SK-N-SH (cell line): ENCODE measurements around the gene PRB4. TPM values are rescaled to one million over a fixed set of nuclear protein-coding genes. Genes with fewer than 3 reads are reported as not detected.

Experiments used
- CTCF ChIA-PET: fragments of 300-600, 350-600 bp; formaldehyde crosslinking; extraction: SDS; loops from one replicate; lab custom pipeline; 2021; lab: Yijun Ruan, JAX
- POLR2A ChIA-PET: fragments of 350-600 bp; sonication (Branson Sonifier 250); formaldehyde crosslinking; extraction: SDS; loops from one replicate; lab custom pipeline; 2020; ENCODE audit warnings: antibody characterized with exemption, inconsistent platforms; lab: Yijun Ruan, JAX
- DNase-seq: peaks from one replicate; pipeline ENCODE4 v3.0.0; 2012
- H2AFZ ChIP-seq: fragments of 200-600 bp; sonication (generic); 2 replicates; pipeline ENCODE4 v1.8.1; 2016; ENCODE audit warnings: antibody characterized with exemption, mild to moderate bottlenecking, low read depth
- H3F3A ChIP-seq: fragments of 200-600 bp; sonication (generic); replicated peaks from 2 replicates; pipeline ENCODE3; 2016; ENCODE audit warnings: antibody characterized with exemption, mild to moderate bottlenecking; ENCODE audit not compliant: insufficient read depth
- H3K27ac ChIP-seq, 2 experiments: fragments of 200-500 bp in 1 of 2; fragments of 200-600 bp in 1 of 2; sonication (Bioruptor generic) in 1 of 2; sonication (generic), shearing (Covaris generic) in 1 of 2; 2 replicates each; pipeline versions ENCODE4 v1.5.1 to v1.6.1; 2014 to 2016; ENCODE audit warnings: low read depth in 2 of 2, inconsistent platforms in 1 of 2, low read length in 1 of 2, mild to moderate bottlenecking in 1 of 2, mixed read lengths in 1 of 2
- H3K27me3 ChIP-seq: fragments of 200-600 bp; sonication (generic), shearing (Covaris generic); 2 replicates; pipeline ENCODE4 v1.6.1; 2016; ENCODE audit warnings: mixed run types; ENCODE audit not compliant: insufficient read depth
- H3K36me3 ChIP-seq, 2 experiments: fragments of 200-500 bp in 1 of 2; fragments of 200-600 bp in 1 of 2; sonication (Bioruptor generic) in 1 of 2; sonication (generic) in 1 of 2; replicated peaks in 1 of 2; 2 replicates each; pipeline versions ENCODE3 to v1.5.1; 2014 to 2016; ENCODE audit warnings: low read length in 1 of 2, mild to moderate bottlenecking in 1 of 2; ENCODE audit not compliant: insufficient read depth in 2 of 2, control insufficient read depth in 1 of 2
- H3K4me1 ChIP-seq, 2 experiments: fragments of 200-500 bp in 1 of 2; fragments of 200-600 bp in 1 of 2; sonication (Bioruptor generic) in 1 of 2; sonication (generic), shearing (Covaris generic) in 1 of 2; 2 replicates each; pipeline versions ENCODE4 v1.5.1 to v1.6.1; 2014 to 2016; ENCODE audit warnings: low read depth in 1 of 2, low read length in 1 of 2, mixed run types in 1 of 2; ENCODE audit not compliant: insufficient read depth in 2 of 2, control insufficient read depth in 1 of 2
- H3K4me2 ChIP-seq: fragments of 200-600 bp; sonication (generic), shearing (Covaris generic); 2 replicates; pipeline ENCODE4 v1.6.1; 2017; ENCODE audit warnings: mixed run types
- H3K4me3 ChIP-seq, 2 experiments: fragments of 200-500 bp in 1 of 2; fragments of 200-600 bp in 1 of 2; sonication (Bioruptor generic) in 1 of 2; sonication (generic), shearing (Covaris generic) in 1 of 2; 2 replicates each; pipeline versions ENCODE4 v1.5.1 to v1.8.1; 2014 to 2016; ENCODE audit warnings: low read depth in 2 of 2, inconsistent platforms in 1 of 2, low read length in 1 of 2, mild to moderate bottlenecking in 1 of 2, mixed read lengths in 1 of 2, moderate library complexity in 1 of 2
- H3K79me2 ChIP-seq: fragments of 200-600 bp; sonication (generic); 2 replicates; pipeline ENCODE4 v1.8.1; 2017; ENCODE audit warnings: mild to moderate bottlenecking; ENCODE audit not compliant: insufficient read depth
- H3K9ac ChIP-seq: fragments of 200-600 bp; sonication (generic); 2 replicates; pipeline ENCODE4 v1.6.1; 2017; ENCODE audit warnings: mixed run types
- H3K9me2 ChIP-seq: fragments of 200-600 bp; sonication (generic); 2 replicates; pipeline ENCODE4 v1.6.1; 2017; ENCODE audit warnings: mixed run types
- H3K9me3 ChIP-seq: fragments of 200-600 bp; sonication (generic); 2 replicates; pipeline ENCODE4 v1.6.1; 2017; ENCODE audit warnings: mixed run types, mild to moderate bottlenecking, moderate library complexity
- H4K20me1 ChIP-seq: fragments of 200-600 bp; sonication (generic); 2 replicates; pipeline ENCODE4 v1.6.1; 2017; ENCODE audit warnings: mild to moderate bottlenecking, mixed run types; ENCODE audit not compliant: insufficient read depth
- EZH2phosphoT487 ChIP-seq: fragments of 200-600 bp; sonication (generic); IDR thresholded peaks from 2 replicates; pipeline ENCODE4 v1.6.1; 2017; ENCODE audit warnings: low read depth, mixed run types, mild to moderate bottlenecking, antibody characterized with exemption, moderate library complexity, borderline replicate concordance
- GABPA ChIP-seq: IDR thresholded peaks from 2 replicates; pipeline ENCODE4 v1.4.0; 2012; ENCODE audit warnings: low read depth, mild to moderate bottlenecking
- NRF1 ChIP-seq: IDR thresholded peaks from 2 replicates; pipeline ENCODE4 v1.6.1; 2012; ENCODE audit warnings: low read depth, mild to moderate bottlenecking, low read length
- POLR2AphosphoS5 ChIP-seq: IDR thresholded peaks from 2 replicates; pipeline ENCODE4 v1.6.1; 2012; ENCODE audit warnings: low read depth, low read length
- RXRA ChIP-seq: IDR thresholded peaks from 2 replicates; pipeline ENCODE4 v1.4.0; 2012; ENCODE audit warnings: low read depth, mild to moderate bottlenecking, borderline replicate concordance
- SIN3A ChIP-seq: IDR thresholded peaks from 2 replicates; pipeline ENCODE4 v1.6.1; 2012; ENCODE audit warnings: low read depth, mild to moderate bottlenecking, low read length, moderate library complexity, borderline replicate concordance
- SMC3 ChIP-seq: IDR thresholded peaks from 2 replicates; pipeline ENCODE4 v1.6.1; 2012; ENCODE audit warnings: low read depth, low read length, improper control_type of control experiment
- TAF1 ChIP-seq: IDR thresholded peaks from 2 replicates; pipeline ENCODE4 v1.6.1; 2012; ENCODE audit warnings: low read depth, mild to moderate bottlenecking, low read length, moderate library complexity, borderline replicate concordance
- WGBS: methylation state at CpG from one replicate; pipeline ENCODE4 v1.1.6; 2017; ENCODE audit warnings: low lambda C conversion rate; 5-methylcytosine and 5-hydroxymethylcytosine counted together
- polyA plus RNA-seq, 3 experiments: library from polyadenylated mRNA; depleted of rRNA; stranded (reverse); fragments of >200 nt; gene quantifications; 2 replicates each; pipeline ENCODE4 v1.2.3, GENCODE V29; 2012
- TF ChIP-seq, protein P1 (sequence below): fragments of 200-600 bp; sonication (generic); IDR thresholded peaks from 2 replicates; pipeline ENCODE4 v1.6.1; 2017; ENCODE audit warnings: antibody characterized with exemption, mild to moderate bottlenecking, moderate library complexity
- TF ChIP-seq, protein P2 (sequence below): IDR thresholded peaks from 2 replicates; pipeline ENCODE4; 2012
- TF ChIP-seq, protein P3 (sequence below): fragments of 150-350 bp; IDR thresholded peaks from 2 replicates; pipeline ENCODE4 v1.6.1; 2016; ENCODE audit warnings: mild to moderate bottlenecking, low read depth, low read length
- TF ChIP-seq, protein P4 (sequence below): IDR thresholded peaks from 2 replicates; pipeline ENCODE4 v1.6.1; 2012; ENCODE audit warnings: mild to moderate bottlenecking, low read depth, low read length, moderate library complexity

The PRB4 gene
- polyA plus RNA-seq, 1 of the 3 experiments (the other 2 are of a cell fraction) = not detected

DNA sequence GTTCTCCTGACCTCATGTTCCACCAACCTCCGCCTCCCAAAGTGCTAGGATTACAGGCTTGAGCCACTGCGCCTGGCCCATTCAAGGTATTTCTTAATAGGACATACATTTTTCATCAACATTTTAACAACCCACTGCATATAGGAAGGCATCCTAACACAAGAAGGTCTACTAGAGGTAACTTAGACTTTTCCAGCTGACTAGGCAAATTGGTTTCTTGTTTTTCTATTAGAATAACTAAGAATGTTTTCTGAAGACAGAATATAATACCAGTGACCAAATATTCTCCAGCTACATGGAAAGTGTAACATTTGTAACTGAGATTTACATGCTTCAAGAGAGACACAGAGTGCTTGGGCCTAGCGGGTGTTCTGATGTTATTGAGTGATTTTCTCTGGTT lies 14.2 kb upstream of the PRB4 start:
- WGBS = 17% methylated on average over 3 of the region's 3 CpGs
- Histone ChIP-seq H3K27me3 (no peaks in the 10 kb centered on the region), H3F3A (no peaks in the 10 kb centered on the region), H2AFZ (no peak overlapping the region), H3K9me2 (no peaks in the 10 kb centered on the region), H3K4me3 (no peak overlapping the region), H3K9ac (no peak overlapping the region), H3K4me2 (no peak overlapping the region), H3K36me3 (no peaks in the 10 kb centered on the region), H3K9me3 (no peaks in the 10 kb centered on the region), H3K4me1 (no peaks in the 10 kb centered on the region), H3K27ac (no peak overlapping the region), H4K20me1 (no peaks in the 10 kb centered on the region), H3K79me2 (no peaks in the 10 kb centered on the region)
- TF ChIP-seq, protein P1, sequence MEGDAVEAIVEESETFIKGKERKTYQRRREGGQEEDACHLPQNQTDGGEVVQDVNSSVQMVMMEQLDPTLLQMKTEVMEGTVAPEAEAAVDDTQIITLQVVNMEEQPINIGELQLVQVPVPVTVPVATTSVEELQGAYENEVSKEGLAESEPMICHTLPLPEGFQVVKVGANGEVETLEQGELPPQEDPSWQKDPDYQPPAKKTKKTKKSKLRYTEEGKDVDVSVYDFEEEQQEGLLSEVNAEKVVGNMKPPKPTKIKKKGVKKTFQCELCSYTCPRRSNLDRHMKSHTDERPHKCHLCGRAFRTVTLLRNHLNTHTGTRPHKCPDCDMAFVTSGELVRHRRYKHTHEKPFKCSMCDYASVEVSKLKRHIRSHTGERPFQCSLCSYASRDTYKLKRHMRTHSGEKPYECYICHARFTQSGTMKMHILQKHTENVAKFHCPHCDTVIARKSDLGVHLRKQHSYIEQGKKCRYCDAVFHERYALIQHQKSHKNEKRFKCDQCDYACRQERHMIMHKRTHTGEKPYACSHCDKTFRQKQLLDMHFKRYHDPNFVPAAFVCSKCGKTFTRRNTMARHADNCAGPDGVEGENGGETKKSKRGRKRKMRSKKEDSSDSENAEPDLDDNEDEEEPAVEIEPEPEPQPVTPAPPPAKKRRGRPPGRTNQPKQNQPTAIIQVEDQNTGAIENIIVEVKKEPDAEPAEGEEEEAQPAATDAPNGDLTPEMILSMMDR = no peak
- TF ChIP-seq GABPA = no peak
- TF ChIP-seq EZH2phosphoT487 = no peak
- TF ChIP-seq, protein P2, sequence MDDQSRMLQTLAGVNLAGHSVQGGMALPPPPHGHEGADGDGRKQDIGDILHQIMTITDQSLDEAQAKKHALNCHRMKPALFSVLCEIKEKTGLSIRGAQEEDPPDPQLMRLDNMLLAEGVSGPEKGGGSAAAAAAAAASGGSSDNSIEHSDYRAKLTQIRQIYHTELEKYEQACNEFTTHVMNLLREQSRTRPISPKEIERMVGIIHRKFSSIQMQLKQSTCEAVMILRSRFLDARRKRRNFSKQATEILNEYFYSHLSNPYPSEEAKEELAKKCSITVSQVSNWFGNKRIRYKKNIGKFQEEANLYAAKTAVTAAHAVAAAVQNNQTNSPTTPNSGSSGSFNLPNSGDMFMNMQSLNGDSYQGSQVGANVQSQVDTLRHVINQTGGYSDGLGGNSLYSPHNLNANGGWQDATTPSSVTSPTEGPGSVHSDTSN = no peak
- TF ChIP-seq NRF1 = no peak
- no peak for TF ChIP-seq TAF1
- no peak for TF ChIP-seq SIN3A
- TF ChIP-seq, protein P3, sequence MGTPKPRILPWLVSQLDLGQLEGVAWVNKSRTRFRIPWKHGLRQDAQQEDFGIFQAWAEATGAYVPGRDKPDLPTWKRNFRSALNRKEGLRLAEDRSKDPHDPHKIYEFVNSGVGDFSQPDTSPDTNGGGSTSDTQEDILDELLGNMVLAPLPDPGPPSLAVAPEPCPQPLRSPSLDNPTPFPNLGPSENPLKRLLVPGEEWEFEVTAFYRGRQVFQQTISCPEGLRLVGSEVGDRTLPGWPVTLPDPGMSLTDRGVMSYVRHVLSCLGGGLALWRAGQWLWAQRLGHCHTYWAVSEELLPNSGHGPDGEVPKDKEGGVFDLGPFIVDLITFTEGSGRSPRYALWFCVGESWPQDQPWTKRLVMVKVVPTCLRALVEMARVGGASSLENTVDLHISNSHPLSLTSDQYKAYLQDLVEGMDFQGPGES = no peak
- no peak for TF ChIP-seq RXRA
- no peak for TF ChIP-seq POLR2AphosphoS5
- no peak for TF ChIP-seq SMC3
- TF ChIP-seq, protein P4, sequence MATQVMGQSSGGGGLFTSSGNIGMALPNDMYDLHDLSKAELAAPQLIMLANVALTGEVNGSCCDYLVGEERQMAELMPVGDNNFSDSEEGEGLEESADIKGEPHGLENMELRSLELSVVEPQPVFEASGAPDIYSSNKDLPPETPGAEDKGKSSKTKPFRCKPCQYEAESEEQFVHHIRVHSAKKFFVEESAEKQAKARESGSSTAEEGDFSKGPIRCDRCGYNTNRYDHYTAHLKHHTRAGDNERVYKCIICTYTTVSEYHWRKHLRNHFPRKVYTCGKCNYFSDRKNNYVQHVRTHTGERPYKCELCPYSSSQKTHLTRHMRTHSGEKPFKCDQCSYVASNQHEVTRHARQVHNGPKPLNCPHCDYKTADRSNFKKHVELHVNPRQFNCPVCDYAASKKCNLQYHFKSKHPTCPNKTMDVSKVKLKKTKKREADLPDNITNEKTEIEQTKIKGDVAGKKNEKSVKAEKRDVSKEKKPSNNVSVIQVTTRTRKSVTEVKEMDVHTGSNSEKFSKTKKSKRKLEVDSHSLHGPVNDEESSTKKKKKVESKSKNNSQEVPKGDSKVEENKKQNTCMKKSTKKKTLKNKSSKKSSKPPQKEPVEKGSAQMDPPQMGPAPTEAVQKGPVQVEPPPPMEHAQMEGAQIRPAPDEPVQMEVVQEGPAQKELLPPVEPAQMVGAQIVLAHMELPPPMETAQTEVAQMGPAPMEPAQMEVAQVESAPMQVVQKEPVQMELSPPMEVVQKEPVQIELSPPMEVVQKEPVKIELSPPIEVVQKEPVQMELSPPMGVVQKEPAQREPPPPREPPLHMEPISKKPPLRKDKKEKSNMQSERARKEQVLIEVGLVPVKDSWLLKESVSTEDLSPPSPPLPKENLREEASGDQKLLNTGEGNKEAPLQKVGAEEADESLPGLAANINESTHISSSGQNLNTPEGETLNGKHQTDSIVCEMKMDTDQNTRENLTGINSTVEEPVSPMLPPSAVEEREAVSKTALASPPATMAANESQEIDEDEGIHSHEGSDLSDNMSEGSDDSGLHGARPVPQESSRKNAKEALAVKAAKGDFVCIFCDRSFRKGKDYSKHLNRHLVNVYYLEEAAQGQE = no peak
- CTCF ChIA-PET = no interaction called here
- no peak for DNase-seq
- POLR2A ChIA-PET = no interaction called here
